ENCODE results near the gene GATA1. TPM values are rescaled to one million over a fixed set of nuclear protein-coding genes. Genes with fewer than 3 reads are reported as not detected.

Gene GATA1
- total RNA-seq, 1 donor from 2014 or later, result not detected

- no peak for DNase-seq (ENCODE audit: extremely low spot score, unreplicated experiment)
- Mint-ChIP-seq H3K27me3 (ENCODE audit: unreplicated experiment) (no peaks in the 10 kb centered on the region), H3K36me3 (ENCODE audit: unreplicated experiment) (peaks cover 11% of the 10 kb centered on the region), H3K4me3 (ENCODE audit: unreplicated experiment) (no peak overlapping the region), H3K27ac (ENCODE audit: unreplicated experiment) (no peak overlapping the region), H3K4me1 (ENCODE audit: unreplicated experiment) (peaks cover 5% of the 10 kb centered on the region), H3K9me3 (ENCODE audit: unreplicated experiment) (peaks cover 11% of the 10 kb centered on the region)
- TF ChIP-seq CTCF (IDR thresholded peaks at IDR 0.05), result no peak
Observed at GRCh38 chrX:48806081-48806480, 19.7 kb downstream of the GATA1 start.

- H3K27me3 Mint-ChIP-seq (ENCODE audit: unreplicated experiment), result no peaks in the 10 kb centered on the region
- H3K4me1 Mint-ChIP-seq (ENCODE audit: unreplicated experiment), result no peaks in the 10 kb centered on the region
- peaks cover 12% of the 10 kb centered on the region for H3K36me3 Mint-ChIP-seq (ENCODE audit: unreplicated experiment)
- no peak overlapping the region for H3K27ac Mint-ChIP-seq (ENCODE audit: unreplicated experiment)
- no peak for TF ChIP-seq CTCF (IDR thresholded peaks at IDR 0.05)
- no peak overlapping the region for H3K4me3 Mint-ChIP-seq (ENCODE audit: unreplicated experiment)
- no peaks in the 10 kb centered on the region for H3K9me3 Mint-ChIP-seq (ENCODE audit: unreplicated experiment)
- no peak for DNase-seq (ENCODE audit: extremely low spot score, unreplicated experiment)
Observed at GRCh38 chrX:48813644-48814043, 27.3 kb downstream of the GATA1 start.

GRCh38 chrX:48814722-48815121 is 28.3 kb downstream of the GATA1 start:
- no peaks in the 10 kb centered on the region for H3K4me1 Mint-ChIP-seq (ENCODE audit: unreplicated experiment)
- DNase-seq (ENCODE audit: extremely low spot score, unreplicated experiment), result no peak
- no peak overlapping the region for H3K27ac Mint-ChIP-seq (ENCODE audit: unreplicated experiment)
- no peak overlapping the region for H3K4me3 Mint-ChIP-seq (ENCODE audit: unreplicated experiment)
- no peaks in the 10 kb centered on the region for H3K9me3 Mint-ChIP-seq (ENCODE audit: unreplicated experiment)
- no peaks in the 10 kb centered on the region for H3K27me3 Mint-ChIP-seq (ENCODE audit: unreplicated experiment)
- peaks cover 12% of the 10 kb centered on the region for H3K36me3 Mint-ChIP-seq (ENCODE audit: unreplicated experiment)
- TF ChIP-seq CTCF (IDR thresholded peaks at IDR 0.05), result no peak

GRCh38 chrX:48815266-48815665 is 28.9 kb downstream of the GATA1 start:
- no peaks in the 10 kb centered on the region for H3K27me3 Mint-ChIP-seq (ENCODE audit: unreplicated experiment)
- H3K36me3 Mint-ChIP-seq (ENCODE audit: unreplicated experiment), result peaks cover 12% of the 10 kb centered on the region
- no peak for DNase-seq (ENCODE audit: extremely low spot score, unreplicated experiment)
- no peaks in the 10 kb centered on the region for H3K9me3 Mint-ChIP-seq (ENCODE audit: unreplicated experiment)
- no peak overlapping the region for H3K27ac Mint-ChIP-seq (ENCODE audit: unreplicated experiment)
- no peaks in the 10 kb centered on the region for H3K4me1 Mint-ChIP-seq (ENCODE audit: unreplicated experiment)
- no peak overlapping the region for H3K4me3 Mint-ChIP-seq (ENCODE audit: unreplicated experiment)
- TF ChIP-seq CTCF (IDR thresholded peaks at IDR 0.05), result no peak

- H3K4me1 Mint-ChIP-seq (ENCODE audit: unreplicated experiment), result no peaks in the 10 kb centered on the region
- H3K27ac Mint-ChIP-seq (ENCODE audit: unreplicated experiment), result no peak overlapping the region
- H3K36me3 Mint-ChIP-seq (ENCODE audit: unreplicated experiment), result peaks cover 10% of the 10 kb centered on the region
- DNase-seq (ENCODE audit: extremely low spot score, unreplicated experiment), result no peak
- no peak for TF ChIP-seq CTCF (IDR thresholded peaks at IDR 0.05)
- H3K9me3 Mint-ChIP-seq (ENCODE audit: unreplicated experiment), result no peaks in the 10 kb centered on the region
- no peaks in the 10 kb centered on the region for H3K27me3 Mint-ChIP-seq (ENCODE audit: unreplicated experiment)
- H3K4me3 Mint-ChIP-seq (ENCODE audit: unreplicated experiment), result no peak overlapping the region
Observed at GRCh38 chrX:48816014-48816810, 29.8 kb downstream of the GATA1 start.
